ENCODE data around the gene HECTD1. TPM values are rescaled to one million over a fixed set of nuclear protein-coding genes. Genes with fewer than 3 reads are reported as not detected.

The HECTD1 gene
- total RNA-seq, 1 experiment from 2014 or later: 101 TPM

DNA sequence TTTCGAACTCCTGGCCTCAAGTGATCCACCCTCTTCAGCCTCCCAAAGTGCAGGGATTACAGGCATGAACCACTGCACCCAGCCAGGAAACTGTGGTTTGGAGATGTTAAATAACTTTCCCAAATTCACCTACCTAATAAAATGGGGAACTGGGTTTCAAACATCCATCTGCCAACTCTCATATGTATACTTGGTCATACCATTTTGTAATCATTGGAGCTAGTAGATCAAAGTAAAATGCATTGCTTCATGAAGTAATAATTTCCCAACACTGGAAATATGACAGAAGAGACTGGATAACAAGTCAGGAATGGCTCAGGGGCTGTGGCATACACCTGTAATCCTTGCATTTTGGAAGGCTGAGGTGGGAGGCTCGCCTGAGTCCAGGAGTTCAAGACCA is 5.3 kb upstream of the HECTD1 start:
- DNase-seq (ENCODE audit: low read depth, low spot score) (no peak), ATAC-seq (no peak)
- Histone ChIP-seq H3K27ac (ENCODE audit: low read length) (no peak overlapping the region), H3K4me1 (ENCODE audit: control insufficient read depth, insufficient read depth, low read length) (peaks cover 5% of the 10 kb centered on the region; the same call in 1 of the 2 replicates), H3K4me3 (ENCODE audit: low read depth in 2 of 2, low read length in 2 of 2) (no peak overlapping the region), H3K36me3 (ENCODE audit: control insufficient read depth, insufficient read depth, low read length) (no peaks in the 10 kb centered on the region), H3K9me3 (ENCODE audit: control insufficient read depth, insufficient read depth, low read depth, low read length) (no peaks in the 10 kb centered on the region), H3K27me3 (ENCODE audit: control insufficient read depth, insufficient read depth, low read length) (no peaks in the 10 kb centered on the region)
- in situ Hi-C loops (cut with HindIII; ENCODE audit: low pct_unique_long_range_greater_than_20kb, low sequenced_read_pairs): no loop called here
- ChIA-PET POLR2A (no interaction called here), CTCF (no interaction called here)
- intact Hi-C loops (cut with micrococcal nuclease; ENCODE audit: unreplicated experiment): no loop called here
- BruUV-seq (replicated peaks): no TSS peak
- no peak for TF ChIP-seq POLR2AphosphoS5 (IDR thresholded peaks at IDR 0.05; ENCODE audit: low read depth, low read length)
- TF ChIP-seq TCF7L2 (IDR thresholded peaks at IDR 0.05; ENCODE audit: low read depth, low read length): no peak
- TF ChIP-seq SIN3A (IDR thresholded peaks at IDR 0.05; ENCODE audit: borderline replicate concordance, insufficient read depth, low read depth, low read length): no peak
- TF ChIP-seq REST (IDR thresholded peaks at IDR 0.05; ENCODE audit: insufficient read depth in 1 of 2, low read depth in 2 of 2, low read length in 1 of 2): no peak
- TF ChIP-seq, protein P1, sequence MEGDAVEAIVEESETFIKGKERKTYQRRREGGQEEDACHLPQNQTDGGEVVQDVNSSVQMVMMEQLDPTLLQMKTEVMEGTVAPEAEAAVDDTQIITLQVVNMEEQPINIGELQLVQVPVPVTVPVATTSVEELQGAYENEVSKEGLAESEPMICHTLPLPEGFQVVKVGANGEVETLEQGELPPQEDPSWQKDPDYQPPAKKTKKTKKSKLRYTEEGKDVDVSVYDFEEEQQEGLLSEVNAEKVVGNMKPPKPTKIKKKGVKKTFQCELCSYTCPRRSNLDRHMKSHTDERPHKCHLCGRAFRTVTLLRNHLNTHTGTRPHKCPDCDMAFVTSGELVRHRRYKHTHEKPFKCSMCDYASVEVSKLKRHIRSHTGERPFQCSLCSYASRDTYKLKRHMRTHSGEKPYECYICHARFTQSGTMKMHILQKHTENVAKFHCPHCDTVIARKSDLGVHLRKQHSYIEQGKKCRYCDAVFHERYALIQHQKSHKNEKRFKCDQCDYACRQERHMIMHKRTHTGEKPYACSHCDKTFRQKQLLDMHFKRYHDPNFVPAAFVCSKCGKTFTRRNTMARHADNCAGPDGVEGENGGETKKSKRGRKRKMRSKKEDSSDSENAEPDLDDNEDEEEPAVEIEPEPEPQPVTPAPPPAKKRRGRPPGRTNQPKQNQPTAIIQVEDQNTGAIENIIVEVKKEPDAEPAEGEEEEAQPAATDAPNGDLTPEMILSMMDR (IDR thresholded peaks at IDR 0.05): no peak

DNA sequence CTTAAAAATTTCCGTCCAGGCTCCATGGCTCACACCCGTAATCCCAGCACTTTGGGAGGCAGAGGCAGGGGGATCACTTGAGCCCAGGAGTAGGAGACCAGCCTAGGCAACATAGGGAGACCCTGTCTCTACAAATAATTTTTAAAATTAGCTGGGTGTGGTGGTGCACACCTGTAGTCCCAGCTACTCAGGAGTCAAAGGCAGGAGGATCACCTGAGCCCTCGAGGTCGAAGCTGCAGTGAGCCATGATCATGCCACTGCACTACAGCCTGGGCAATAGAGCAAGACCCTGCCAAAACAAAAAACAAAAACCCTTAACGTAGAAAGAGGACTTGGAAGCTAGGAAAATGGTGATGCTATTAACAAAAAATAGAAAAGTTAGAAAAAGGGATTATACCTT is 2.0 kb upstream of the HECTD1 start:
- no peaks in the 10 kb centered on the region for H3K9me3 ChIP-seq (ENCODE audit: control insufficient read depth, insufficient read depth, low read depth, low read length)
- no peaks in the 10 kb centered on the region; the same call in none of the 2 replicates for H3K36me3 ChIP-seq (ENCODE audit: control insufficient read depth, insufficient read depth, low read length)
- H3K27me3 ChIP-seq (ENCODE audit: control insufficient read depth, insufficient read depth, low read length): no peaks in the 10 kb centered on the region
- intact Hi-C loops (cut with micrococcal nuclease; ENCODE audit: unreplicated experiment): loop anchor here (10.0 kb wide), 1 partner anchor 145 kb away; no protein-coding TSS in a partner anchor
- DNase-seq (ENCODE audit: low read depth, low spot score) (no peak), ATAC-seq (no peak)
- POLR2A ChIA-PET: interaction anchor here (0.6 kb wide), 1 partner anchor 16 kb away, joined by 9 read pairs; no protein-coding TSS in a partner anchor
- CTCF ChIA-PET: interaction anchor here (0.7 kb wide), 1 partner anchor 238 kb away, joined by 3 read pairs; no protein-coding TSS in a partner anchor
- no peak overlapping the region for H3K4me3 ChIP-seq (ENCODE audit: low read depth in 2 of 2, low read length in 2 of 2)
- no peak overlapping the region for H3K27ac ChIP-seq (ENCODE audit: low read length)
- in situ Hi-C loops (cut with HindIII; ENCODE audit: low pct_unique_long_range_greater_than_20kb, low sequenced_read_pairs): no loop called here
- no peak for TF ChIP-seq TCF7L2 (IDR thresholded peaks at IDR 0.05; ENCODE audit: low read depth, low read length)
- TF ChIP-seq REST (IDR thresholded peaks at IDR 0.05; ENCODE audit: insufficient read depth in 1 of 2, low read depth in 2 of 2, low read length in 1 of 2): no peak
- TF ChIP-seq POLR2AphosphoS5 (IDR thresholded peaks at IDR 0.05; ENCODE audit: low read depth, low read length): no peak
- TF ChIP-seq SIN3A (IDR thresholded peaks at IDR 0.05; ENCODE audit: borderline replicate concordance, insufficient read depth, low read depth, low read length): no peak
- TF ChIP-seq, protein P1 (IDR thresholded peaks at IDR 0.05): no peak
- no TSS peak for BruUV-seq (replicated peaks)
- peaks cover 5% of the 10 kb centered on the region; the same call in 1 of the 2 replicates for H3K4me1 ChIP-seq (ENCODE audit: control insufficient read depth, insufficient read depth, low read length)

All from Panc1 (cell line).